NCI-H226 (cell line): ENCODE data around the gene ORMDL1.
A peak's percentile ranks its signal among the peaks of the same experiment; 100 is the strongest.

ENCODE experiments used
- DNase-seq: peaks from one replicate; pipeline ENCODE4 v3.0.0-alpha.2; 2015

ORMDL1 gene

DNA sequence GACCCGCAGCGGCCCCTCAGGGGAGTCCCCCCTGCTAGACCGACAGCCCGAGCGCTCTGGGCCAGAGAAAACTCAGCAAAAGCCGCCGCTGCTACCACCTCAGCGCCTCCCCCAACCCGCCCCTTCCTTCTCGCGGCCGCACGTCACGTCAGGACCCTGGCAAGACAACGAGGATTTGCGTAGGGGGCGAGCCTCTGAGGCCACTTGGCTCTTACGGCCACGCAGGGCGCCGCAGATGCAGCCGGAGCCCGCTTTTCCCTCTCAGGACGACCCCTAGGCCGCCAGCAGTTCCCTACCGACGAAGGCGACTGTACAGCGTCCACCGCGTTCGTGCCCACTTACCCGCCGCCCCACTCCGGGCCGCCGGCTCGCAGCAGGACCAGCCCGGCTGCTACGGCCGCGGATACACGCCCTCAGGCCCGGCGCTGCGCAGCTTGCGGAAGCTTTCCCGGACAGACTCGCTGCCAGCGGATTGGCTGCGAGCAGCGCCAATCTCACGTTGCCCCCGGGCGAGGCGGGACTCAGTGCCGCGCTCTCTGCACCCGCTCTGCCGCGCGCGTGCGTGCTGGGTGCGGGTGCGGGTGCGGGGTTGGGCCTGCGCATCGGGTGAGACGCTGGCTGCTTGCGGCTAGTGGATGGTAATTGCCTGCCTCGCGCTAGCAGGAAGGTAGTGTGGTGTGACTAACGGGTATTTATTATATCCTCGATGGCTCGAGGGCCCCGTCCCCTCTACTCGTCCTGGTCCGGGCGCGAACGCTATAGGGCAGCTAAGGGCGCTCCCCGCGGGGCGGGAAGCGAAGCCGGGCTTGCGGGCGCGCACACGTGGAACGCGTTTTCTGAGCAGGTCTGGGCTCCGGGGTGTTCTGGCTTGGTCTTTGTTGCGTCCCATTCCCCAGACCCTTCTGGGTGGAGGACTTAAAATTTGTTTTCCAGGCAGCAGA, at the start of gene ORMDL1, which contains the start of gene PMS1:
Gene ORMDL1 (minus strand): TSS at position 413 of the 941 bp plus-strand sequence. CDS start 1,744 bp downstream, outside the sequence.
Gene PMS1 (plus strand): TSS at position 524 of the 941 bp plus-strand sequence. CDS start 7,360 bp downstream, outside the sequence.
- DNase-seq, result peak; percentile 96

DNA sequence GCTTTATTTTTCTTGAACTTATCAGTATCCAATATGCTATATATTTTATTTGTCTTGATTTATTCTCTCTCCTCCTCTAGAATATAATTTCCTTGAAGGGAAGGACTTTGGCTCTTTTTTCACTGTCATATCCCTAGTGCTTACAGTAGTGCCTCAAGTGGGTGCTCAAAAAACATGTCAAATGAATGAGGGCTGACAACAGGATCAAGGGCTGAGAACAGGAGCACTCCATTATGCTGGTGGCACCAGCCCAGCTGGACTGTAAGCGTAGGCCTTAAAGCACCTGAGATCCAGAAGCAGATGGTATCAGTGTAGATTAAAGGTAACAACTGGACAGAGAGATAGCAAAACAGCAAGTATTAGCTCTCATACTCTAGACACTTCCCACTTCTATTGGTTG, 46.4 kb upstream of the ORMDL1 start:
- no peak for DNase-seq

GRCh38 chr2:189829102-189829833, 45.1 kb upstream of the ORMDL1 start:
- DNase-seq, result peak; percentile 7

DNA sequence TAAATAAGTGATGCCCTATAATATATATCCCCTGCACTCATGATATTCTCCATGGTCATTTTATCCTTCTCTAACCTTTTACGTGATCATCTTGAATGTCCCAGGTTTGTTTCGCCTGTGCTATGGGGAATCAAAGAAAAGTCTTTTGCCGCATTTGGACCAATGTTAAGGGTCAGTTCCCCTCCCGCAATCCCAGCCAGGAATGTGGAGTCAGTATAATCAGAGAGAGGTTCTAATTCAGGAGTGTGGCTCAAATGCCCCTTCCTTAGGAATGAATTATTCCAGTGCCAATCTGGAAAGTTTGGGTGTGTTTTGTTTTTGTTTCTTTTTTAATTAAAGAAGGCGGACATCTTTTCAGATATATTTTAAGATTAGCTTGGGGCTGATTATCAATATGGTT, 41.9 kb upstream of the ORMDL1 start:
- no peak for DNase-seq

- DNase-seq, result peak; percentile 4
These were observed 40.7 kb upstream of the ORMDL1 start for GRCh38 chr2:189824694-189825396.

DNA sequence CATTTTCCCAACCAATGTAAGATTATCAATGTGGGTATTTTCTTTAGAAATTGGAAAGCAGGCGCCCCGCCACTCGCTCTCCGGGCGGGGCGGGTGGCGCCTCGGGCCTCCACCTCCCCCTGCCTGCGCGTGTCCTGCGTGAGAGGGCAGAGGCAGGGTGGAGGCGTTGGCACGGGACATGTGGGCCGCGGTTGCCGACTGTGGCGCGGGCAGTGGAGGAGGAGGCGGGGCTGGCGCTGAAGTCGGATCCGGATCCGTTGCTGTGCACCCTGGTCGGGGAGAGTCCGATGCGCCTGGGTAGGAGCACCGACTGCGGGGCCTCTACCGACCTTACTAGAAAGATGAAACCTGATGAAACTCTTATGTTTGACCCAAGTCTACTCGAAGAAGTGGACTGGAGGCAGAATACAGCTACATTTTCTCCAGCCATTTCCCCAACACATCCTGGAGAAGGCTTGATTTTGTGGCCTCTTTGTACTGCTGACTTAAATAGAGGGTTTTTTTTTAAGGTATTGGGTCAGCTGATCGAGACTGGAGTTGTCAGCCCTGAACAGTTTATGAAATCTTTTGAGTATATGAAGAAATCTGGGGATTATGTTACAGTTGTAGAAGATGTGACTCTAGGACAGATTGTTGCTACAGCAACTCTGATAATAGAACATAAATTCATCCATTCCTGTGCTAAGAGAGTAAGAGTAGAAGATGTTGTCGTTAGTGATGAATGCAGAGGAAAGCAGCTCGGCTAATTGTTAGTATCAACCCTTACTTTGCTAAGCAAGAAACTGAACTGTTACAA, 38.0 kb upstream of the ORMDL1 start:
- DNase-seq, result peak; percentile 16

DNA sequence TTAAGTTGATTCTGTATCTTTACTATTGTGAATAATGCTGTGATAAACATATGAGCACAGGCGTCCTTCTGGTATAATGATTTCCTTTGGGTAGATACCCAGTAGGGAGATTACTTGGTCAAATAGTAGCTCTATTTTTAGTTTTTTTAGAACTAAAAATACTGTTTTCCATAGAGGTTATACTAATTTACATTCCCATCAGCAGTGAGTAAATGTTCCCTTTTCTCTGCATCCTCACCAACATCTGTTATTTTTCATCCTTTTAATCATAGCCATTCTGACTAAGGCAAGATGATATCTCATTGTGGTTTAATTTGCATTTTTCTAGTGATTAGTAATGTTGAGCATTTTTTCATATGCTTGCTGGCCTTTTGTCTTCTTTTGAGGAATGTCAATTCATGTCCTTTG, 35.2 kb upstream of the ORMDL1 start:
- peak; percentile 19 for DNase-seq

DNA sequence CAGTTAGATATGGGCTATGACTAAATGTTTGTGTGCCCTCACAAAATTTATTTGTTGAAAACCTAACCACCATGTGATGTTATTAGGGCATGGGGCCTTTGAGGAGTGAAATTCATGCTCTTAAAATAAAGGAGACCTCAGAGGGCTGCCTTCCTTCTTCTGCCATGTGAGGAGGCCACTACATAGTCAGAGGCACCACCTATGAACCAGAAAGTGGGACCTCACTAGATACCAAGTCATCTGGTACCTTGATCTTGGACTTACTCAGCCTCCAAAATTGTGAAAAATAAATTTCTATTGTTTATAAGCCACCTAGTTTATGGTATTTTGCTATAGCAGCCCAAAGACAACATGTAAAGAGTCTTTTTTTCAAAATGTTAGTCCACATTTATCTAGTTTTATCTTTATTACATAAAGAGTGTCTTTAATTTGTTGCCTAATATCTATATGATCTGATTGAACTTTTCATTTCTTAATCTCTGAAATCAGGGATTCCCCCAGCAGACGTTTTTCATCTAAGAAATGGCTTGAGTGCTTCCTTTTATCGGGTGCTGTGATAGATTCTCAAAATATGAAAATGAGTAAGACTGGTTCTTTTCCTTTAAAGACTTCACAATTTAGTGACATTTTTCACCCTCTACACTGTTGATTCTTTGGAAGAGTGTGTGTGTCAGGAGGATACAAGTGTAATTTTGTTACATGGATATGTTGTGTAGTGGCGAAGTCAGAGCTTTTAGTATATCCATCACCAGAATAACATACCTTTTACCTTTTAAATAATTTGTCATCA, 34.3 kb upstream of the ORMDL1 start:
- DNase-seq, result no peak

DNA sequence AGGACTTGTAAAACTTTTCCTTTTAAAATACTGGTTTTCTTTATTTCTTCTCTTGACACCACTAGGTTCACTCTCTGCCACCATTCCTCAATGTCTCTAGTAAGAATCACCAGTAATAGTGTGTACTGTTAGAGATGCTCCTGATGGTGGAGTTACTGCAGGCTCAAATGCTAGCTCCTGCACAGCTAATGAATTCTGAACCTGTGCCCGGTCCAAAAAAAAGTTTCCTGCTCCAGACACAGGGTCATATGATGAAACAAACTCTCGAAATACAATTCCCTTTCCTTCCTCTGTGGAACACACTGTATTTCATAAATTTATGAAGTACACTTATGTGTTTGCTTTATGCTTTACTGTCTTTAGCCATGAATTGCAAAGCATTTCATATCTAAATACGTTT, 19.3 kb upstream of the ORMDL1 start:
- no peak for DNase-seq

GRCh38 chr2:189802396-189802912, 18.3 kb upstream of the ORMDL1 start:
- peak; percentile 29 for DNase-seq

- DNase-seq, result peak; percentile 58
These were observed 15.4 kb upstream of the ORMDL1 start for GRCh38 chr2:189799531-189799930.

DNA sequence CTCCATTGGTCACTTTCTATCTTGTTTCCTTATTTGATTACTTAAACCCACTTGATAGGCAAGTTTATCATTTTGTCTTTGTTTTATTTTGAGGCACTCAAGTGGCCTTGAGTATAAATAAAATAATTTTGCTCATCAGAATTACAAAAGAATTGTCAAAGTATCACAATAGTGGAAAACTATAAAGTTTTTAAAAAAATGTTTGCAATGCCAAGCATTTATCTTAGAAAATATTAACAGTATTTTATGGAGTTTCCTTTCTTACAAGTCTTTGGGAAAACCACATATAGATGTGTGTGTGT, 14.8 kb upstream of the ORMDL1 start:
- no peak for DNase-seq

DNA sequence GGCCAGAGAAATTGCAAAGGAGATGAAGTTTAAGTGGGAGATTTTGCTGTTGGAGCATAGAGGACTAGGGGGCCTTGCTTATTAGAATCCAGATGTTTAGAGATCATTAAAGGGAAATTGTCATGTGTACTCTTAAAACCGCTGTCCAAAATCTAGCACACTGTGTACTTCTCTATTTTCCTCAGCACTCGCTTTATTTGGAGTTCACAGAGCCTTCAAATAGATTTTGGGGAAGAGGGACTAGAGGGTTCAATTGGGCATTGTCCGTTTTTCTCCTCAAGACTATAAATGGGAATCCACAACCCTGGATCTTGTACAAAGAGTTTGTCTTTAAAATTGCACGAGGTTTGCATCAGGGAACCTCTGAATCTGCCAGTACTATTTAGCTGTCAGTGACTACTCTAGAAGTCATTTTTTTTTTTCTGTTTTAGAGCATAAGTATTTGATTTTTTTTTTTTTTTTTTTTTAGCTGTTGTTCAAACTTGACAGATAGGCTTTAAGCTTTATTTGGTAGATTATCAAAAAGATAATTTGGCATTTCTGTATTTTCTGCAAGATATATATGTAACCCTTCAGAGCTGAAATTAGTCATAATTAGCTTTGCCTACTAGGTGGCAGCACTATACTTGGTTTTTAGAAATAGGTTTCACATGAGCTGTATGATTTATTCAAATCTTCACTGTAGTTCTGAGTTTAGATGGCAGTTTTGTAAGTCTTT, 14.3 kb upstream of the ORMDL1 start:
- DNase-seq, result peak; percentile 33

GRCh38 chr2:189797902-189798301, 13.8 kb upstream of the ORMDL1 start:
- no peak for DNase-seq

DNA sequence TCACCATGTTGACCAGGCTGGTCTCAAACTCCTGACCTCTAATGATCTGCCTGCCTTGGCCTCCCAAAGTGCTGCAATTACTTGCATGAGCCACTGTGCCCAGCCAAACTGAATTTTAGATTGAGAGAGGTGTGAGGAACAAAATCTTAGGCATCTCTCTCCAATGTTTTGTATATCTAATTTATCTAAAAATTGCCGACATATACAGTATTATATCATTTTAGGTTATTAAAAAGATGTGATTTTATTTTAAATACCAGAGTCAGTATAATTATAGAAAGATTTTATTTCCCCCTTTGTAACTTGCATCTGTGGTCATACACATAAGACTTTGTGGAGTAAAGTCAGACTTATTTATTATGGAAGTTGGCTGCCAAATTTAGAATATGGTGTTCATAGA, 10.2 kb upstream of the ORMDL1 start:
- no peak for DNase-seq

DNA sequence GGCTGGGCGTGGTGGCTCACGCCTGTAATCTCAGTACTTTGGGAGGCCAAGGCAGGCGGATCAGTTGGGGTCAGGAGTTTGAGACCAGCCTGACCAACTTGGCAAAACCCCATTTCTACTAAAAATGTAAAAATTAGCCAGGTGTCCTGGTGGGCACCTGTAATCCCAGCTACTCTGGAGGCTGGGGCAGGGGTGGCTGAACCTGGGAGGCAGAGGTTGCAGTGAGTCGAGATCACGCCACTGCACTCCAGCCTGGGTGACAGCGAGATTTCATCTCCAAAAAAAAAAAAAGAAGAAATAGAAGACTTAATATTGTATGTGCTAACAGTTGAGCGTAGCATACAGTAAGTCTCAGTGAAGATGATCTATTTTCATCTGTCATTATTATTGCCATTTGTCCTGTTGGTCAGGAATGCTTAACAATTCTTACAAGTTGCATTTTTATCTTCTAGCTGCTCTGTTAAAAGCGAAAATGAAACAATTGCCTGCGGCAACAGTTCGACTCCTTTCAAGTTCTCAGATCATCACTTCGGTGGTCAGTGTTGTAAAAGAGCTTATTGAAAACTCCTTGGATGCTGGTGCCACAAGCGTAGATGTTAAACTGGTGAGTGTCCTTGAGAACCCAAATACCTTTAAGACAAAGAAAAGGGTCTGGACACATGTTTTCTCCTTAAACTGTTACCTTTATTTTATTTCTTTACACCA, 7.4 kb upstream of the ORMDL1 start:
- DNase-seq, result no peak

DNA sequence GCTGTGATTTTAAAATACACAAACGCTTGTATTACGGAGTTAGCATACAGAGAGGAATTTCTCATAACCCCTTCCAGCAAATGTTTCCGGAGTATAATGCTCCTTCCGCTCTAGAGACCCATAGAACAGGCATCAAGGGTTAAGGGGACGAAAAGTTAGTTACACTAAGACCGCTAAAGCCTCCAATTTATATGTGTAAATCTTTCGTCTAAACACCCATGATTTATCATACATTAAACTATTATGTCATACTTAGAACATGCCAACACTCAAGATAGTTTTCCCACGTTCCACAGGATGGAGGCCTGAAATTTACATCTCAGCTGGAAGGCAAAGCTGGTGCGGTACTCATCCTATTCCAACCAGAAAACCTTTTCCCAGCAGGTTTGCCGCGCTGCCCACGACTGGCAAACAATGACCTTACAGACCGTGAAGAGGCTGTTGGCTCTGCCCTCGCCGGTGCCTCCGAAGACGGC, 650 bp downstream of the ORMDL1 start:
- peak; percentile 12 for DNase-seq

DNA sequence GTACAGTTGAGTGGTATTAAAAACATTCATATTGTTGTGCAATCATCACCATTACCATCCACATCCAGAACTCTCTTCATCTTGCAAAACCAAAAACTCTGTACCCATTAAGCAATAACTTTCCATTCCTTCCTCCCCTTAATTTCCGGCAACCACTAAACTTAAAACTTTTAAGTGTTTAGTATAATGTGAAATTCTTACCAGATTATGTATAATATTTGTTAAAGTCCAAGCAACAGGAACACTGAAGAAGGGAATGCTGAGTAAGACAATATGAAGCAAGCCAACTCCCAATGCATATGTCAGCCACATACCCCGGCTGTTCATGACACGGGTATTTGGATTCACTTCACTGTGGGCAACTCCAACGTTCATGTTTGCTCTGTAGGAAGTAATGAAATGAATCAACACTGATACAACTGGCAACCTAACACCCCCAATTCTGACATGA, 1.9 kb downstream of the ORMDL1 start:
- DNase-seq, result peak; percentile 26

DNA sequence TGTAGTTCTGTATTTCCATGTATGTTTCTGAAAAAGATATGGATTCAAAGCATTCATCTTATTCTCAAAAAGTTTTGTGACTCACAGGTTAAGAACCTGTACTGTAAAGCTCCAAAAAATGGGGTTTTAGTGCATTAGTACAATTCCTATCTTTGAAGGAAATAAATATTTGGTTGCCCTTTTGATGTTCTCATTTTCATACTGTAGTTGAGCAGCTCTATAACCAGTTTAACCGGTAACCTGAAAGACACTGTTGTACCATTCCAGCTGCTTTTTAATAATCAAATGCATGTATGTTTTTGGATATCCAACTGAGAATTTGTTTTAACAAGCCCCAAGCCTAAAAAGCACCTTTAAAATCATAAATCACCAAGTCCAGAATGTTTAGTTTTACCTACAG, 11.9 kb downstream of the ORMDL1 start:
- no peak for DNase-seq
